Smooth muscle cell (in vitro differentiated cells): ENCODE data around the gene SFXN3. TPM values are rescaled to one million over a fixed set of nuclear protein-coding genes. Genes with fewer than 3 reads are reported as not detected.
A peak's percentile ranks its signal among the peaks of the same experiment; 100 is the strongest.

Experiments
- DNase-seq: peaks from one replicate; lab custom pipeline; 2025; ENCODE audit not compliant: unreplicated experiment; lab: John Stamatoyannopoulos, UW
- H2AFZ ChIP-seq: fragments of 200-600 bp; sonication (generic); 2 replicates; pipeline ENCODE4 v1.6.0; 2016; ENCODE audit warnings: antibody characterized with exemption, low read depth, mild to moderate bottlenecking
- H3F3A ChIP-seq: fragments of 200-600 bp; sonication (generic); 2 replicates; pipeline ENCODE4 v1.6.0; 2017; ENCODE audit warnings: antibody characterized with exemption, low read depth
- H3K27ac ChIP-seq: fragments of 200-600 bp; sonication (generic); 2 replicates; pipeline ENCODE4 v1.5.1; 2016; ENCODE audit warnings: low read depth, mild to moderate bottlenecking
- H3K27me3 ChIP-seq: fragments of 200-600 bp; sonication (generic); 2 replicates; pipeline ENCODE4 v1.6.1; 2016; ENCODE audit warnings: low read depth, mild to moderate bottlenecking
- H3K36me3 ChIP-seq: fragments of 200-600 bp; sonication (generic); 2 replicates; pipeline ENCODE4 v1.5.1; 2016; ENCODE audit warnings: low read depth
- H3K4me1 ChIP-seq: fragments of 200-600 bp; sonication (generic); 2 replicates; pipeline ENCODE4 v1.5.1; 2016; ENCODE audit warnings: low read depth
- H3K4me2 ChIP-seq: fragments of 200-600 bp; sonication (generic); 2 replicates; pipeline ENCODE4 v1.6.0; 2016; ENCODE audit warnings: mild to moderate bottlenecking
- H3K4me3 ChIP-seq: fragments of 200-600 bp; sonication (generic); 2 replicates; pipeline ENCODE4 v1.5.1; 2016; ENCODE audit warnings: mild to moderate bottlenecking
- H3K79me2 ChIP-seq: fragments of 200-600 bp; sonication (generic); 2 replicates; pipeline ENCODE4 v1.6.0; 2016; ENCODE audit warnings: low read depth, mild to moderate bottlenecking
- H3K9ac ChIP-seq: fragments of 200-600 bp; sonication (generic); 2 replicates; pipeline ENCODE4 v1.6.0; 2016; ENCODE audit warnings: low read depth
- H3K9me3 ChIP-seq: fragments of 200-600 bp; sonication (generic); replicated peaks from 2 replicates; pipeline ENCODE4 v1.5.1; 2016; ENCODE audit warnings: low read depth
- H4K20me1 ChIP-seq: fragments of 200-600 bp; sonication (generic); 2 replicates; pipeline ENCODE4 v1.6.0; 2016; ENCODE audit warnings: low read depth
- CTCF ChIP-seq: fragments of 200-600 bp; sonication (generic); IDR thresholded peaks from 2 replicates; pipeline ENCODE4 v1.5.1; 2017; ENCODE audit warnings: borderline replicate concordance, mild to moderate bottlenecking, antibody characterized with exemption; ENCODE audit not compliant: insufficient read depth, poor library complexity, severe bottlenecking
- WGBS: methylation state at CpG from one replicate; pipeline ENCODE4 v1.1.7; 2016; ENCODE audit warnings: low lambda C conversion rate; 5-methylcytosine and 5-hydroxymethylcytosine counted together
- polyA plus RNA-seq: library from polyadenylated mRNA; unstranded; fragments of >200 nt; fragmentation: Nextera tagmentation; extraction: Ambion mirVana; gene quantifications from 2 replicates; pipeline ENCODE4 v1.2.1, GENCODE V29; 2016
- total RNA-seq: library from RNA; depleted of rRNA; stranded (reverse); fragments of >200 nt; gene quantifications from 2 replicates; pipeline ENCODE4 v1.2.3, GENCODE V29; 2014

The SFXN3 gene
- total and polyA plus RNA-seq, 2 experiments from 2014 or later, result 79.1 to 92.1 TPM

DNA sequence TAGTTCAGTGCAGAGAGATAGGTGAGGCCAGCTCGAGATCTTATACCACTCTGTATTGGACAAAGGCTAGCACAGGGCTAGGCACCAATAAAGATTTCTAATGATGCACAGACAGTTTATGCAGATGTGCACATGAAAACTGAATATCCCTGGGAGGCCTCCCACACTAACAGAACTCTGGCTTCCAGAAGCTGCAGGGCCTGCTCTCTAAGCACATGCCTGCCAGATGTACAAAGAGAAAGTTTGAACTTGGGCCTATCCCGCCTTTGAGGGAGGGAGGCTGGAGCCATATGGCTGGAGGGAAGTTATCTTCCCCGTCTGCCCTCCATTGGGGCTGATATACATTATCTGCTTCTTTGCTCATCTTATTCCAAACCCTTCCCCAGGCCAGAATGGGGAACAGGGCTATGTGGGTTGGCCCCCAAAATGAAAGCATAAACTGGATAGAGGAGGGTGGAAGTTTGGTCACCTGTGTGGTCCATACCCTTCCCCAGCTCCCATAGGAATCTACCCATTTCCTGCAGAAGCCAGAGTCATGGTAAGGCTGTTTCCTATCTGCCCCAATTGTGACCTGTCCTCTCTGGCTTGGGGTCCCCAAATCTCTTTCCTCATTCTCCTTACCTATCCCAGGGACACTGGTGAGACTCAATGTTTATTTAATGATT, 34.6 kb downstream of the SFXN3 start:
- H3K9me3 ChIP-seq, result no peaks in the 10 kb centered on the region
- 55% methylated on average over 3 of the region's 3 CpGs for WGBS
- no peak overlapping the region for H2AFZ ChIP-seq
- H4K20me1 ChIP-seq, result no peaks in the 10 kb centered on the region
- H3K4me2 ChIP-seq, result peak overlapping the region; percentile 97
- H3K79me2 ChIP-seq, result no peaks in the 10 kb centered on the region
- peaks cover 41% of the 10 kb centered on the region for H3K4me1 ChIP-seq
- peak overlapping the region; percentile 66 for H3K4me3 ChIP-seq
- peak overlapping the region; percentile 13 for H3K27ac ChIP-seq
- H3K27me3 ChIP-seq, result no peaks in the 10 kb centered on the region
- no peak overlapping the region for H3K9ac ChIP-seq
- TF ChIP-seq CTCF, result no peak
- peaks cover 24% of the 10 kb centered on the region for H3F3A ChIP-seq
- H3K36me3 ChIP-seq, result no peaks in the 10 kb centered on the region
- no peak for DNase-seq

DNA sequence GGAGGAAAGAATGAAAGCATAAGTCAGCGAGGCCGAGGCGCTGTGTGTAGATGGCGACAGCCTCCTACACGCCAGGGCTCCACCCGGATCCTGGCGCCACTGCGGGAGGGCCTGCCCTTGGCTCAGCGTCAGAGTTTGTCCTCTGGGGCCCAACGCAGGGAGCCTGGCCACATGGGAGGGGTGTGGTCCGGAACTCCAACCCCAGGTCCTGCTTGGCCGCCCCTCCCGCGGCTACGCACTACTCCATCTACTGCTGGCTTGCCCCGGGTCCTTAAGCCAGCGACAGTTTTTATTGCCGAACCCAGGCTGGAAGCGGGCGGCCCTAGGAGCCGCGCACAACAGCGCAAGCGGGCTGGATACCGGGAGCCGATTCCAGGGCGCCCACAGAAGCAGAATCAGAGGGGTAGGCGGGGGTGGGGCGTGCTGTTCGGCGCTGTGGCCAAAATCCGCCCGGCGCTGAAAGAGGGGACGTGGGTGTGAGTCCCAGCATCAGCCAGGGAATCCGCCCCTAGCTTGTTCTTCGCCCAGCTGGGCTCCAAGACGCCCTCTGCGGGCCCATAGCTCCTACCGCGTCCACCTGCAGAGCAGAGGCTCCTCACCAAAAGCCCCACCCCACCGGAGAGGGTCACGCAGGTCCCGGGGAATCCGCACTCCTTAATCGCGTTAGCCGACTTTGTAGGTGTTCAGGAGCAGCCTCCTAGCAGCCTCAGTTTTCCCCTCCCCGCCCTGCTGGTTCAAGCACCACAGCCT, 35.3 kb downstream of the SFXN3 start:
- Histone ChIP-seq H3K9ac (no peak overlapping the region), H3K27ac (peak overlapping the region; percentile 13), H3K9me3 (no peaks in the 10 kb centered on the region), H3F3A (peaks cover 24% of the 10 kb centered on the region), H3K4me1 (peaks cover 41% of the 10 kb centered on the region), H3K79me2 (no peaks in the 10 kb centered on the region), H2AFZ (peak overlapping the region; percentile 16), H3K4me3 (peak overlapping the region; percentile 66), H3K36me3 (no peaks in the 10 kb centered on the region), H4K20me1 (no peaks in the 10 kb centered on the region), H3K4me2 (peak overlapping the region; percentile 97), H3K27me3 (no peaks in the 10 kb centered on the region)
- TF ChIP-seq CTCF, result peak; percentile 22
- 1% methylated on average over 45 of the region's 49 CpGs for WGBS
- DNase-seq, result peak; percentile 55

DNA sequence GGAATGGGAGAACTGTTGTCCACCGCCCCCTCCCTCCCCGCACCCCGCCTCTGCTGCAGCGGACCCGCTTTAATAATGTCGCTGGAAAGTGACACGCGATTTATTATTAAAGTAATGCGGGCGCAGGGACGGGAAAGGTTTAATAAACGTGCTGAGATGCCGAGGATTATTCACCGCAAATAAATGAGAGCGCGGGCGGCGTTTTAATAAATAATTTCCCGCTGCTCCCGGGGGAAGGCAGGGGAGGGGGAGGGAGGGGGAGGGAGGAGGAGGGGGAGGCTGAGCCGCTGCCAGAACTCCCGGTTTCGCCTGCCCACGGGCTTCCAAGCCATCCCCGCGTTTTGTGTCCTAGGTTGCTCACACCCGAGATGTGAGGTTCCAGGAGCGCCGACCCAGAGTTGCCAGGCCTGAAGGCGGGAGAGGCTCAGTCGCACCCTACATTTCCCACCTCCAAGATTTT, 35.9 kb downstream of the SFXN3 start:
- peaks cover 36% of the 10 kb centered on the region for H3K4me1 ChIP-seq
- no peaks in the 10 kb centered on the region for H3K9me3 ChIP-seq
- H3K9ac ChIP-seq, result peak overlapping the region; percentile 8
- peak overlapping the region; percentile 97 for H3K4me2 ChIP-seq
- H2AFZ ChIP-seq, result peak overlapping the region; percentile 84
- H3K4me3 ChIP-seq, result peak overlapping the region; percentile 66
- H4K20me1 ChIP-seq, result no peaks in the 10 kb centered on the region
- no peak for DNase-seq
- H3K27ac ChIP-seq, result peak overlapping the region; percentile 17
- peaks cover 18% of the 10 kb centered on the region for H3F3A ChIP-seq
- no peaks in the 10 kb centered on the region for H3K79me2 ChIP-seq
- no peaks in the 10 kb centered on the region for H3K36me3 ChIP-seq
- H3K27me3 ChIP-seq, result no peaks in the 10 kb centered on the region
- TF ChIP-seq CTCF, result no peak
- WGBS, result under 1% methylated on average over 15 of the region's 31 CpGs
